GM21786 (cell line): ENCODE results near the gene SF3B5.
"Not testable (repeated sequence)": the region's sequence is repeated elsewhere in the genome, so short reads cannot be mapped to it uniquely, and the experiment has no call there.

Experiments used
- ATAC-seq: cut with Tn5 transposase; IDR thresholded peaks from one replicate; pipeline ENCODE4 v1.9.1; 2021; ENCODE audit not compliant: unreplicated experiment

SF3B5 gene

GRCh38 chr6:144106206-144106605 lies 10.8 kb upstream of the SF3B5 start:
- ATAC-seq, result no peak

DNA sequence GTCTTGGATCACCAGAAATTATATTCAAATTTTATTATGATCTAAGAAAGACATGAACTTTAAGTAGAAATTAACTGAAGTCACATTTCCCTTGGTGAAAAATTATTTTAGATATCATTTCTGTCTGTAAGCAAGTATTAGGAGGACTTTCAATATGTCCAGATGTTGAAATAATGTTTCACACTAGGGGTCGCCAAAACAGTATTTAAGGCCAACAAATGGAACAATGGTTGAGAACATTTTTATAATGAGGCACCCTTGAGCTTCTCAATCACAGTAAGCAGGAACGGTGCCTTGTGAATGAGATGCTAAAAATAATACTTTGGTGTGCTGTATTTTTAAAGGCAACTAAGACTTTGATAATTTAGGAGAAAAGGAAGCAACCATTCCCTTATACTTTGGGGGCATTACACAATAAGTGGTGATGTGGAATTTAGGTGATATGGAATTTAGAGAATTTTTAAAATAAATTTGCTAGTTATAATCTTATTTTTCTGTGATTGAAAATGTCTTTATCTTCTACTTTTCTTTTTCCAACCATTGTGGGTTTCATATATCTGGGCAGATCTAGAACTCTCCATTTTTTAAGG lies 9.6 kb upstream of the SF3B5 start:
- ATAC-seq, result peak; percentile 79

DNA sequence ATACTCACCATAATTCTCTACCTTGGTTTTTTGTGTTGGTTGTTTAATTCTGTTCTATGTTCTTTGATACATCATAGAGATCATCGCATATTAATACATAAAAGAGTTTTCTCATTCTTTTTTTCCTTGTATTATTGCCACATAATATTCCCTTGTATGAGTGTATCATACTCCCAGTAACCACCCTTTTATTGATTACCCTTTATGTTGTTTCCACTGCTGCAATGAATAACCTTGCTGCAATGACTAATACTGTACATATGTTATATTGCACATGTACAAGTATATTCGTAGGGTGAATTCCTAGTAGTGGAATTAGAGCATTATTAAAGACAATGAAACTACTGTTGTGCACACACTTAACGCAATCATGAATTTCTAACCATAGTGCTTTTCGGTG lies 9.1 kb upstream of the SF3B5 start:
- ATAC-seq, result no peak

- ATAC-seq, result no peak
These were observed 7.7 kb upstream of the SF3B5 start for GRCh38 chr6:144103026-144103563.

- ATAC-seq, result no peak
These were observed 3.6 kb upstream of the SF3B5 start for GRCh38 chr6:144098993-144099392.

GRCh38 chr6:144094731-144095133 lies 641 bp downstream of the SF3B5 start:
- no peak for ATAC-seq

GRCh38 chr6:144093658-144094057 lies 1.7 kb downstream of the SF3B5 start:
- no peak for ATAC-seq

GRCh38 chr6:144093236-144093635 lies 2.1 kb downstream of the SF3B5 start:
- no peak for ATAC-seq

DNA sequence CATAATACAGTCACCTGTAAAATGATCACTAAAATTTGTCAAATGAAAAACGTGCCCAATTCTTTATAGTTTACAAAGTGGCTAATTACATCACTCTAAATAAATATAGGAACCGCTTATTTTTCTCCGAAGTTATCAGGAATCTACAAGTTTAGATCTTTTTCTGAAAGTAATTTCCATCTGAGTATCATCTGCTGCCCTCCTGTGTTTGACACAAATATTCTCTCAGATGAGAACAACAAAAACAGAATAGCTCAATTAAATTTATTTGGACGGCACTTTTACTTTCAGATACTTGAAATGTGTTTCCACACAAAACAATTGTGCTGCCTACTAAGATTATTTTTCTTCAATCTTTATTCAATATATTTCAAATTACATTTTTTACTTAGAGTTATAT lies 5.0 kb downstream of the SF3B5 start:
- no peak for ATAC-seq

GRCh38 chr6:144087789-144088426 lies 7.5 kb downstream of the SF3B5 start:
- peak; percentile 50 for ATAC-seq

- ATAC-seq, result no peak
These were observed 8.4 kb downstream of the SF3B5 start for GRCh38 chr6:144086959-144087358.

DNA sequence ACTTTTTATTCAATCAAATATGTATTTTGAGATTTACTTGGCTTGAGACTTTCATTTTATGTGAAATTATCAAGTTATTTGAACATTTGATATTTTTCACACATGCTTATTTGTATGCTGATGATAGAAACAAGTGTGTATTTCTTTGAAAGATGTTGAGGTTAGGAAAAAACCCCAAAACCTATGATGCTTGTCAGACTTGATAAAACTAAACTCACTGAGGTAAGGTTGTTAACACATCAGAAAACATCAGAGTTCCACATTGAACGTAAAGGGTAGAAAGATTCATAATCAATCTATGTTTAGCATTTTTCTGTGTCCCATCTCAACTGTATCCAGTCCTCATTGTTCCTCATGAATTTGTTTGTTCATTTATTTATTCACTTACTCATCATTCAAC lies 12.2 kb downstream of the SF3B5 start:
- no peak for ATAC-seq

DNA sequence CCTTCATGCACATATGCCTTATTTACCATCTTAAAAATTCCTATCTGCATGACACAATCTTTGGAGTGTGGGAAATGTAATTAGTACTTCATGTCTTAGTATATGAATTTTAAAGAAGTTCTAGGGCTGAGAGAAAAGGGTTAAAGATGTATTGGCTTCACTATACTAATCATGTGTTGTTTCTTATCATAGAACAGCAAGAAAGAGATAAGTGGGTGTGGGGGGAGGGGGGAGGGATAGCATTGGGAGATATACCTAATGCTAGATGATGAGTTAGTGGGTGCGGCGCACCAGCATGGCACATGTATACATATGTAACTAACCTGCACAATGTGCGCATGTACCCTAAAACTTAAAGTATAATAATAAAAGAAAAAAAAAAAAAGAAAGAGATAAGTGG lies 13.0 kb downstream of the SF3B5 start:
- ATAC-seq, result not testable (repeated sequence)

DNA sequence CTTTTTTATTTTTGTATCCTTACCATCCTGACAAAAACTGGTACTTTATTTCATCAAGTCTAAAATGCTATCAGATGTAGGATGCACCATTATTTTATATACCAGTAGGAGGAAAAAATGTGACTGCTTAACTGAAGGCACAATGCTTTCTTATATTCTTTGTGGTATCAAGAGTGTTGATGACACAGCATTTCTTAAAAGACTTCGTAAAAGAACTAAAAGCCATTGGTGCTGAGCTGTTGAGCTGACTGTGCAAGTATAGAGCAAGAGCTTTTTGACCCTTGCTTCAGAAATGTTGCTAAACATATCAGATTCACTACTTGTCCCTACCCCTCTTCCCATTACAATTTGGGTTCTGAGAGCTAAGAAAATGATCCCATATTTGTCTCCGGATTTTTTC lies 17.5 kb downstream of the SF3B5 start:
- no peak for ATAC-seq

DNA sequence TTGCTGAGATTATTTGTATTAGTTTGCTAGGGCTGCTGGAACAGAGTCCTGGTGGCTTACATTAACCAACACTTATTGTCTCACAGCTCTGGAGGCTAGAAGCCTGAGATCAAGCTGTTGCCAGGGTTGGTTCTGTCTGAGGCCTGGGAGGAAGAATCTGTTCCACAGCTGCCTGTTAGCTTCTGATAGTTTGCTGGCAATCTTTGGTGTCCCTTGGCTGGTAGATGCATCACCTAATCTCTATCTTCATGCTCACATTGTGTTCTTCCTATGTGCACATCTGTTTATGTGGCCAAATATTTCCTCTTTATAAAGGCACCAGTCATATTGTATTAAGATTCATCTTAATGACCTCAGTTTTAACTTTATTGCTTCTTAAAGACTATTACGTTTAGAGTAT lies 19.5 kb downstream of the SF3B5 start:
- ATAC-seq, result no peak

DNA sequence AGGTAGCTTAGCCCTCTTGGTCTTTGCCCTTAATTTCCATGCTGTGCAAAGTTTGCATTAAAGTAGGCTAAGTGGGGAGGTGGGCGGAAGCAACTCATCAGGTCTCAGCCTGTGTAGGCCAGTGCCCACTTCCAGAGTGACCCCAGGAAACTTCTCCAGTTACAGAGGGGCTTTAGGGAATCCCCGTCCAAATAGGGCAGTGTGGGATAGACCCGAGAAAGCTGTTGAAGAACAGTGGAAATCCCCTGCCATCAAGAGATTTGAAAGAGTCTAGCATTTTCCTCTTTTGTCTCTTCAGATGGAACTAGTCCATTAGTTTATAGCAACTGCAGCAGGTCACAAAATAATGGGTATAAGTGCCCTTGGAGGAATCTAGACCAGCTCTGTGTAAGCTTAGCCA lies 20.2 kb downstream of the SF3B5 start:
- peak; percentile 72 for ATAC-seq

DNA sequence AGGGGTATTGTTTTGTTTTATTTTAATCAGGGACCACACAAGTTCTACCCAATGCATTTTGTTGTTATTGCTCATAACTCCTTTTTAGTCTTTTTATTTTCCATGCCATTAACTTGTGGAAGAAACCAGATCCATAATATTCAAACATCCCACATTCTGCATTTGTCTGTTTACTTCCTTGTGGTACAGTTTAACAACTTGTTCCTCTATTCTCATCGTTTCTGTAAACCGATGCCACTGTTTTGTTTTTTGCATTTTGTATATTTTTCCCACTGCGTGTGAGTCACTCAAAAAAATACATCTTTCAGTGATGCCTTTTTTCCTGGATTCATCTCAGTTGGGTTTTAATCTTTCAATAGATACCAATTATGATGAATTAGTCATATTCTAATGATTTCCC lies 22.3 kb downstream of the SF3B5 start:
- ATAC-seq, result no peak

DNA sequence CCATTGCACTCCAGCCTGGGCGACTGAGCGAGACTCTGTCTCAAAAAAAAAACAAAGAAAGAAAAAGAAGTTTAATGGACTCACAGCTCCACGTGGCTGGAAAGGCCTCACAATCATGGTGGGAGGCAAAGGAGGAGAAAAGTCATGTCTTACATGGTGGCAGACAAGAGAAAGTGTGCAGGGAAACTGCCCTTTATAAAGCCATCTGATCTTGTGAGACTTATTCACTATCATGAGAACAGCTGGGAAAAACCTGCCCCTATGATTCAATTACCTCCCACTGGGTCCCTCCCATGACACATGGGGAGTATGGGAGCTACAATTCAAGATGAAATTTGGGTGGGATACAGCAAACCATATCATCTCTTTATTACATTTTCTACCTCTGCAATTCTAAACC lies 25.9 kb downstream of the SF3B5 start:
- no peak for ATAC-seq

GRCh38 chr6:144068794-144069193 lies 26.6 kb downstream of the SF3B5 start:
- ATAC-seq, result no peak

DNA sequence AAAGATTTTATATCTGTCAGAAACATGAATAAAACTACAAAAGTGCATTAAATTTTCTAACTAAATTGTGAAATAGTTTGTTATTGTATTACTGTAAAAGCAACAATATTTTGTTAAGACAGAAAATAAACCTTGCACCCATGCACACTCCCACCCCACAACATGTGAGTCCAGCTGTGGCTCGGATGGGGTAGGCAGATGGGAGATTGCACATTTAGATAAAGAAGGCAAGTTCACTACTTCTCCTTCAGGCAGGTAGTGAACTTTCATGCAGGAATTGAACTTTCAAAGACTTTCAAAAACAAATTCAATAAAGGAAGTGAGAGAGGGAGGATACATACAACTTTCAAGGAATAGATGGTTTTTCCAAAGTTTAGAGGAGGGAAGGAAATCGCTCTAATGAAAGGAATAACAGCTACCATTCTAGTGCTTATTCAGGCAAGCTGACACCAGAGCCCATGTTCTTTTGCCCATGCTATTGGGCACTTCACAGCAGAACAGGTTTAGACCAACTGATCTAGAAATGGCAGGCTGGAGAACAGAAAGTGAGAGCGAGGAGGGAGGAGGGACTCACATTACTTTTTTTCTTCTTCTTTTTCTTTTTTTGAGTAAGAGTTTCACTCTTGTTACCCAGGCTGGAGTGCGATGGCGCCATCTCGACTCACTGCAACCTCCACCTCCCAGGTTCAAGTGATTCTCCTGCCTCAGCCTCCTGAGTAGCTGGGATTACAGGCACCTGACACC lies 28.5 kb downstream of the SF3B5 start:
- ATAC-seq, result peak; percentile 36

GRCh38 chr6:144066255-144066654 lies 29.1 kb downstream of the SF3B5 start:
- ATAC-seq, result no peak

GRCh38 chr6:144065213-144065660 lies 30.1 kb downstream of the SF3B5 start:
- ATAC-seq, result no peak
